Liver (tissue), 3 donors: ENCODE data around the gene PLEKHN1.
"Not testable (repeated sequence)": the region's sequence is repeated elsewhere in the genome, so short reads cannot be mapped to it uniquely, and the experiment has no call there.

ENCODE experiments used
- CTCF ChIP-seq: fragments of 150-350 bp; IDR thresholded peaks from 2 replicates; pipeline ENCODE4 v1.5.1; 2017; ENCODE audit warnings: improper control_type of control experiment, low read depth, low read length; ENCODE audit not compliant: missing input control
- GABPA ChIP-seq, 2 donors: IDR thresholded peaks in 1 of 2; conservative IDR thresholded peaks in 1 of 2; 2 replicates each; pipeline ENCODE4 v1.6.1; 2016; ENCODE audit warnings: antibody characterized with exemption in 2 of 2, mild to moderate bottlenecking in 1 of 2, moderate library complexity in 1 of 2
- MAX ChIP-seq: IDR thresholded peaks from 2 replicates; pipeline ENCODE4 v1.6.1; 2016; ENCODE audit warnings: antibody characterized with exemption
- SP1 ChIP-seq: IDR thresholded peaks from 2 replicates; pipeline ENCODE4 v1.6.1; 2018; ENCODE audit warnings: antibody characterized with exemption, mild to moderate bottlenecking
- YY1 ChIP-seq: IDR thresholded peaks from 2 replicates; pipeline ENCODE4 v1.6.1; 2016; ENCODE audit warnings: antibody characterized with exemption, mild to moderate bottlenecking
- donor health status: healthy.
- donor health status: healthy.

- not testable (repeated sequence) for TF ChIP-seq YY1; SP1; CTCF; GABPA (IDR thresholded peaks at IDR 0.05 in 1 of 2, conservative IDR thresholded peaks at IDR 0.05 in 1 of 2); MAX
Observed at GRCh38 chr1:994546-994945, 28.3 kb downstream of the PLEKHN1 start.
